ENCODE results near the gene FAM118A.
"Not testable (repeated sequence)": the region's sequence is repeated elsewhere in the genome, so short reads cannot be mapped to it uniquely, and the experiment has no call there.

The FAM118A gene

GRCh38 chr22:45284705-45285262, 24.9 kb upstream of the FAM118A start, which contains the start of gene UPK3A:
TSS of gene UPK3A (plus strand) at chr22:45284949. CDS start at chr22:45285014, 65 bp downstream.
- peak; percentile 85 for DNase-seq (ENCODE audit: low spot score)

DNA sequence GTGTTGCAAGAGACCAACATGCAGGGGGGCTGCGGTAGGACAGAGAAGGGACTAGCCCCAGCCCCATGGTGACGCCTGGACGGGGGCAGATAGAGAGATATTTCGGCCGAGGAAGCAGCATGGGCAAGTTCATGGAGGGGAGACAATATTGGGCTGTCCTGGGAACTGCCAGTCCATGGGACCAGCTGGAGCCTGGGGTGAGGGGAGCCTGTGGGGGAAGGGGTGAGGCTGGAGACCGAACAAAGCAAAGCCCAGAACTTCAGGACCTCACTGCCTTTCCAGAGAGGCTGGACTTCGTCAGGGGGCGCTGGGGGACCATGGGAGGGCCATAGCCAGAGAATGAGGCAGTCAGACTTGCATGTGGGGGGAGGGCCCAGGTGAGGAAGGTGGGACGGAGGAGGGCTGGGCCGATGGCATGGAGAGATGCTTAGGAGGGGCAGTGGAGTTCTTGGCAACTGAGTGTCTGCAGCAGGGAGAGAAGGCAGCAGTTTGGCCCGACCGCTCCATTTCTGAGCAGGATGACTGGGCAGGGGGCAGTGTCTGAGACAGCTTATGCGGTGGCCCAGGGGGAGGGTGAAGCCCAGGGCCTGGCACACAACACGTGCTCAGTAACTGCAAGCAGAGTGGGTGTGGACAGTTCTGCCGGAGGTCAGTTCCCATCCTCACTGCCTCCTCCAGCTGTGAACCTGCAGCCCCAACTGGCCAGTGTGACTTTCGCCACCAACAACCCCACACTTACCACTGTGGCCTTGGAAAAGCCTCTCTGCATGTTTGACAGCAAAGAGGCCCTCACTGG, 24.3 kb upstream of the FAM118A start:
- DNase-seq (ENCODE audit: low spot score), result no peak

DNA sequence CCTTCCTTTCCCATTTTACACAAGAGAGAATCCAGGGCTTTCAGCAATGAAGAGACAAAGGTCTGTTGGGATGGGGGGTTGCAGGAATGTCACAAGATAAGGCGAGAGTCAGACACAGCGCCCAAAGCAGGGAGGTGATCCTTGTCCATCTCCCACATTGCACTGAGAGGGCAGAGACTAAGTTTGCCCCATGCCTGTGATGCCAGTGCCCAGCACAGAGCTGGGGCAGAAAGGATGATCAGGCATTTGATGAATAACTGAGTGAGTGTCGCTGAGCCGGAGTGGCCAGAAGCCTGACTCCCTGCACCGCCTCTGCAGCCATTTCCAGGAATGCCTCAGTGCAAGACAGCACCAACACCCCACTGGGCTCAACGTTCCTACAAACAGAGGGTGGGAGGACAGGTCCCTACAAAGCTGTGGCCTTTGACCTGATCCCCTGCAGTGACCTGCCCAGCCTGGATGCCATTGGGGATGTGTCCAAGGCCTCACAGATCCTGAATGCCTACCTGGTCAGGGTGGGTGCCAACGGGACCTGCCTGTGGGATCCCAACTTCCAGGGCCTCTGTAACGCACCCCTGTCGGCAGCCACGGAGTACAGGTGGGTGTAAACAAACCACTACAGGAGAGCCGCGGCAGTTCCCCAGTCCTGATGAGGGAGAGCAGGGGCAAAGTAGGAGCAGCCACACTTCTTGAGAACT, 22.7 kb upstream of the FAM118A start:
- DNase-seq (ENCODE audit: low spot score), result no peak

- DNase-seq (ENCODE audit: low spot score), result no peak
Measured at GRCh38 chr22:45290410-45290936, 19.3 kb upstream of the FAM118A start.

- DNase-seq (ENCODE audit: low spot score), result no peak
Measured at GRCh38 chr22:45291061-45291930, 18.4 kb upstream of the FAM118A start.

DNA sequence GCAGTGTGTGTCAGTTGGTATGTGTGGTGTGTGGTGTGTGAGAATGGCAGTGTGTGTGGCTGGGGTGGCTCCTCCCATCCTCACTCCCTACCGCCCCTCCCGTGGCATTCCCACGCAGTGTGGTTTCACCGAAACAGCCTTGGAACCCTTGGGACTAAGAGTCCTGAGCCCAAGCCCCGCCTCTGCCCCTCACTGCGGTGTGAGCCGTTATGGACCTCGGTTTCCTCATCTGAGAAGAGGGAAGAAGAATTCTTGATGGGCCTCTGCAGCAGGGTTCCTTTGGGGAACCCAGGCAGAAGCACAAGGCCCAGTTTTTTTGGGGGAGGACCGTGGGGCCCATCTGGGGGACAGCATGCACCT, 17.8 kb upstream of the FAM118A start:
- DNase-seq (ENCODE audit: low spot score), result no peak

DNA sequence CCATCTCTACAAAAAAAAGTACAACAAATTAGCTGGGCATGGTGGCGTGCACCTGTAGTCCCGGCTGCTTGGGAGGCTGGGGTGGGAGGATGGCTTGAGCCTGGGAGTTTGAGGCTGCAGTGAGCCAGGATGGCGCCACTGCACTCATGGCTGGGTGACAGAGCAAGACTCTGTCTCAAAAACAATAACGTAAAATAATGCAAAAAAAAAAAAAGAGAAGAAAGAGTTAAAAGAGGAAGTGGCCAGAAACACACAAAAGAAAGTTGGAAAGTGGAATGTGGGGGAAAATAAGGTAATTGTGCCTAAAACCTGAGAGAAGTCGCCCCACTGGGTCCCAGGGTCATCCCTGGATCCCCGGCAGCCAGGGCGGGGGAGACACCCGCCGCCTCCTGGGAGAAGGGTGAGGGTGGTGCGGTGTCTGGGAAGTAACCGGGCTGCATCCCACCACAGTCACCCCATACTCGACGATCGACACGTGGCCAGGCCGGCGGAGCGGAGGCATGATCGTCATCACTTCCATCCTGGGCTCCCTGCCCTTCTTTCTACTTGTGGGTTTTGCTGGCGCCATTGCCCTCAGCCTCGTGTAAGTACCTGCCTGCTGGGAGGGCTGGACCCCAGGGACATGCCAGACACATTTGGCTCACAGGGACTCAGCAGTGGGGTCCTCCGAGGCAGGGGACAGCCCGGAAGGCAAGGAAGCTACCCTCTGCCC, 16.8 kb upstream of the FAM118A start:
- no peak for DNase-seq (ENCODE audit: low spot score)

DNA sequence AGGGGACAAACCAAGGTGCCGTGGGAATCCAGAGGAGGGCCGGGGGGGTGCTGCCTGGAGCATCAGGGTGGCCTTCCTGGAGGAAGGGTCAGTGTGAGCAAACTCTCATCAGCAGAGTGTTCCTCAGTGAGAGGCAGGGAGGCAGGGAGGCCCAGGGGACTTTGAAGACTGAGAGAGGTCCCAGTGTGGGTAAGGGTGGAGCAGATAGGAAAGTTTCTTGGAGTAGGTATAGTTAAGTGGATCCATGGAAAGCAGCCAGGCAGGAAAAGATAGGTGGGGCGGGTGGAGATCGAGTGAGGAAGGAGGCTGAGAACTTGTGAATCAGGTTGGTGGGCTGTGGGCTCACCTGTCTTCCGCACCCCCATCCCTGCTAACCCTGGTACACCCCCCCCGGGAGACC, 15.7 kb upstream of the FAM118A start:
- no peak for DNase-seq (ENCODE audit: low spot score)

GRCh38 chr22:45295004-45295403, 14.7 kb upstream of the FAM118A start:
- DNase-seq (ENCODE audit: low spot score), result not testable (repeated sequence)

- no peak for DNase-seq (ENCODE audit: low spot score)
Measured at GRCh38 chr22:45295492-45295891, 14.2 kb upstream of the FAM118A start.

DNA sequence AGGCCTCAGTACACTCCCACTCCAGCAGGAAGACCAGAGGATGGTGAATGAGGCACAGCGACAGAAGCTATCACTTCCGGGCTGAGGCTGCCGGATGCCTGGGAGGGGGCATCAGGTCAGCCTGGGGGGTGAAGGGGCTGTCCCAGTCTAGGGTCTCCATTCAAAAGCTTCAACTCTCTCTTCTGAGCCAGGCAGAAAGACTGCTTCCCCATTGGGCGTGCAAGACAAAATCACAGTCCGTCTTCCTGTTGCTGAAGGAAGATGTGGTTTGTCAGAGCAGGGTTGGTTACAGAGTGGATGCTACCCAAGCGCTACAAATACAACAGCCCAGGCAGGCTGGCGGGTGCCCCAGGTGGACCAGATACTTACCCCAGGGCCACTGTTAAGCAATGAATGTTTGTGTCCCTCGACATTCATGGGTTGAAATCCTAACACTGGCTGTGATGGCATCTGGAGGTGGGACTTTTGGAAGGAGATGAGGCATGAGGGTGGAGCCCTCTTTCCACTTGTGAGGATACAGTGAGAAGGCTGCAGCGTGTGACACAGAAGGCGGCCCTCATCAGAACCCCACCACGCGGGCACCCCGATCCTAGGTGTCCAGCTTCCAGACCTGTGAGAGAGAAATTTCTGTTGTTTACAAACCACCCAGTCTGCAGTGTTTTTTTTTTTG, 13.0 kb upstream of the FAM118A start:
- peak; percentile 44 for DNase-seq (ENCODE audit: low spot score)

- no peak for DNase-seq (ENCODE audit: low spot score)
Measured at GRCh38 chr22:45298934-45299505, 10.7 kb upstream of the FAM118A start.

- DNase-seq (ENCODE audit: low spot score), result no peak
Measured at GRCh38 chr22:45302751-45303150, 7.0 kb upstream of the FAM118A start.

DNA sequence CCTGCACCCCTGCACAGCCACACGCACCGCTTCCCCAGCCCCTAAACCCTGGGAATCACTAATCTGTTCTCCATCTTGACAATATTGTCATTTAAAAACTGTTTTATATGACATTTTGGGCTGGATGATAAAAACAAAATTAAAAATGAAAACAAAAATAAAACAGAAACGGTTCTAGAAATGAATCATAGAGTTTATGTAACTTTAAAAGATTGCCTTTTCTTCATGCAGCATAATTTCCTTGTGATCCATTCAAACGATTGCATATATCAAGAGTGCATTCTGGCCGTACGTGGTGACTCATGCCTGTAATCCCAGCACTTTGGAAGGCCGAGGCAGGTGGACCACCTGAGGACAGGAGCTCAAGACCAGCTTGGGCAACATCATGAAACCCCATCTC, 6.6 kb upstream of the FAM118A start:
- DNase-seq (ENCODE audit: low spot score), result no peak

DNA sequence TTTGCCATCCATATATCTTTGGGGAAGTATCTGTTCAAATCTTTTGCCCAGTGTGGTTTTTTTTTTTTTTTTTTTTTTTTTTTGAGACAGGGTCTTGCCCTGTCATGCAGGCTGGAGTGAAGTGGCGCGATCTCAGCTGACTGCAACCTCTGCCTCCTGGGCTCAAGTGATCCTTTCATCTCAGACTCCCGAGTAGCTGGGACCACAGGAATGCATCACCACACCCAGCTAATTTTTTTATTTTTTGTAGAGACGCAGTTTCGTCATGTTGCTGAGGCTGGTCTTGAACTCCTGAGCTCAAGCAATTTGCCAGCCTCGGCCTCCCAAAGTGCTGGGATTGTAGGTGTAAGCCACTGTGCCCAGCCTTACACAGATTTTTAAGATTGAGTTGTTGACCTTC, 4.8 kb upstream of the FAM118A start:
- no peak for DNase-seq (ENCODE audit: low spot score)

- no peak for DNase-seq (ENCODE audit: low spot score)
Measured at GRCh38 chr22:45305456-45306075, 4.2 kb upstream of the FAM118A start.

DNA sequence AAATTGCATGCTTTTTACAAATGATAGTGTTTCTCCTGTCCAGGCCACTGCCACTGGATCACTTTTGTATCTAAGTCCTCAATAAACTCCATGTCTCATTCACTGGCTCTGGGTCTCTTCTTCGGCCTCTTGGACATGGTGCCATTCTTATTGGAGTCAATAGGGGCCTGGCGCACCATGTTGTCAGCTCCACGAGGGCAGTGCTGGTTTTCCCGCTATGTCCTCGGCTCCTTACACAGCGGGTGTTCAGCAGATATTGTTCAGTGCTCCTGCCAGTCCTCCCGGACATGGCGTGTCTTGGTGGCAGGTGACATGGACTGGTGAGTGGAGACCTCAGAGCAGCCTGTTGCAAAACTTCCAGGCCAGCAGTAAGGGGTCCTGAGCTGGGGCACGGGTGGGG, 3.6 kb upstream of the FAM118A start:
- no peak for DNase-seq (ENCODE audit: low spot score)

GRCh38 chr22:45308391-45308956, 1.3 kb upstream of the FAM118A start:
- no peak for DNase-seq (ENCODE audit: low spot score)

- DNase-seq (ENCODE audit: low spot score), result peak; percentile 46
Measured at GRCh38 chr22:45308957-45309421, 745 bp upstream of the FAM118A start.
